Endothelial cell (in vitro differentiated cells): ENCODE data around the gene KDSR. TPM values are rescaled to one million over a fixed set of nuclear protein-coding genes. Genes with fewer than 3 reads are reported as not detected.

ENCODE experiments used
- DNase-seq: peaks from one replicate; pipeline ENCODE4 v3.0.0; 2021; ENCODE audit warnings: low spot score
- H3K27ac Mint-ChIP-seq: one replicate; pipeline ENCODE4 v1.8.0; 2021; ENCODE audit warnings: mixed read lengths, inconsistent platforms; ENCODE audit not compliant: unreplicated experiment
- H3K27me3 Mint-ChIP-seq: one replicate; pipeline ENCODE4 v1.8.0; 2021; ENCODE audit warnings: mild to moderate bottlenecking, moderate library complexity, mixed read lengths, inconsistent platforms; ENCODE audit not compliant: unreplicated experiment
- H3K36me3 Mint-ChIP-seq: one replicate; pipeline ENCODE4 v1.8.0; 2021; ENCODE audit warnings: mild to moderate bottlenecking, low read depth, mixed read lengths, inconsistent platforms; ENCODE audit not compliant: unreplicated experiment
- H3K4me1 Mint-ChIP-seq: one replicate; pipeline ENCODE4 v1.8.0; 2021; ENCODE audit warnings: mild to moderate bottlenecking, mixed read lengths, inconsistent platforms; ENCODE audit not compliant: unreplicated experiment
- H3K4me3 Mint-ChIP-seq: one replicate; pipeline ENCODE4 v1.8.0; 2021; ENCODE audit warnings: mild to moderate bottlenecking, mixed read lengths, inconsistent platforms; ENCODE audit not compliant: unreplicated experiment
- H3K9me3 Mint-ChIP-seq: one replicate; pipeline ENCODE4 v1.8.0; 2021; ENCODE audit warnings: mixed read lengths, inconsistent platforms; ENCODE audit not compliant: unreplicated experiment
- total RNA-seq: library from RNA; stranded (reverse); fragmentation: NEBNext Ultra II Directional; extraction: Animal tissue kit (Norgen Biotek cat#: 25700); gene quantifications from one replicate; pipeline ENCODE4 v1.2.1, GENCODE V29; 2021; ENCODE audit not compliant: unreplicated experiment
- TF ChIP-seq, protein P1 (sequence below): fragments of 200-600 bp; sonication (generic); IDR thresholded peaks from one replicate; pipeline ENCODE4 v1.5.0; 2021; ENCODE audit warnings: antibody characterized with exemption; ENCODE audit not compliant: unreplicated experiment

Gene KDSR
- total RNA-seq, 1 donor from 2014 or later: 23.9 TPM

- H3K27ac Mint-ChIP-seq: no peak overlapping the region
- H3K4me1 Mint-ChIP-seq: peaks cover 17% of the 10 kb centered on the region
- H3K36me3 Mint-ChIP-seq: no peaks in the 10 kb centered on the region
- H3K4me3 Mint-ChIP-seq: no peak overlapping the region
- no peaks in the 10 kb centered on the region for H3K27me3 Mint-ChIP-seq
- H3K9me3 Mint-ChIP-seq: no peaks in the 10 kb centered on the region
- TF ChIP-seq, protein P1, sequence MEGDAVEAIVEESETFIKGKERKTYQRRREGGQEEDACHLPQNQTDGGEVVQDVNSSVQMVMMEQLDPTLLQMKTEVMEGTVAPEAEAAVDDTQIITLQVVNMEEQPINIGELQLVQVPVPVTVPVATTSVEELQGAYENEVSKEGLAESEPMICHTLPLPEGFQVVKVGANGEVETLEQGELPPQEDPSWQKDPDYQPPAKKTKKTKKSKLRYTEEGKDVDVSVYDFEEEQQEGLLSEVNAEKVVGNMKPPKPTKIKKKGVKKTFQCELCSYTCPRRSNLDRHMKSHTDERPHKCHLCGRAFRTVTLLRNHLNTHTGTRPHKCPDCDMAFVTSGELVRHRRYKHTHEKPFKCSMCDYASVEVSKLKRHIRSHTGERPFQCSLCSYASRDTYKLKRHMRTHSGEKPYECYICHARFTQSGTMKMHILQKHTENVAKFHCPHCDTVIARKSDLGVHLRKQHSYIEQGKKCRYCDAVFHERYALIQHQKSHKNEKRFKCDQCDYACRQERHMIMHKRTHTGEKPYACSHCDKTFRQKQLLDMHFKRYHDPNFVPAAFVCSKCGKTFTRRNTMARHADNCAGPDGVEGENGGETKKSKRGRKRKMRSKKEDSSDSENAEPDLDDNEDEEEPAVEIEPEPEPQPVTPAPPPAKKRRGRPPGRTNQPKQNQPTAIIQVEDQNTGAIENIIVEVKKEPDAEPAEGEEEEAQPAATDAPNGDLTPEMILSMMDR: no peak
- DNase-seq: no peak
Measured at GRCh38 chr18:63288311-63288710, 78.7 kb downstream of the KDSR start.

GRCh38 chr18:63287691-63288220, 79.2 kb downstream of the KDSR start:
- Mint-ChIP-seq H3K4me3 (no peak overlapping the region), H3K27ac (no peak overlapping the region), H3K27me3 (no peaks in the 10 kb centered on the region), H3K4me1 (peaks cover 17% of the 10 kb centered on the region), H3K9me3 (no peaks in the 10 kb centered on the region), H3K36me3 (no peaks in the 10 kb centered on the region)
- TF ChIP-seq, protein P1: no peak
- no peak for DNase-seq

- TF ChIP-seq, protein P1: no peak
- no peak for DNase-seq
- Mint-ChIP-seq H3K4me3 (no peak overlapping the region), H3K36me3 (no peaks in the 10 kb centered on the region), H3K9me3 (no peaks in the 10 kb centered on the region), H3K27me3 (no peaks in the 10 kb centered on the region), H3K4me1 (peaks cover 17% of the 10 kb centered on the region), H3K27ac (no peak overlapping the region)
Measured at GRCh38 chr18:63286926-63287325, 80.1 kb downstream of the KDSR start.

- H3K36me3 Mint-ChIP-seq: no peaks in the 10 kb centered on the region
- peaks cover 7% of the 10 kb centered on the region for H3K4me1 Mint-ChIP-seq
- no peak overlapping the region for H3K4me3 Mint-ChIP-seq
- no peak overlapping the region for H3K27ac Mint-ChIP-seq
- DNase-seq: no peak
- TF ChIP-seq, protein P1: no peak
- peaks cover 3% of the 10 kb centered on the region for H3K27me3 Mint-ChIP-seq
- H3K9me3 Mint-ChIP-seq: no peaks in the 10 kb centered on the region
Measured at GRCh38 chr18:63284827-63285733, 81.9 kb downstream of the KDSR start.
